Activated naive CD4-positive, alpha-beta T cell treated with anti-CD3 and anti-CD28 coated beads, Interleukin-2, amount 50 U/mL, for 24 hours (primary cell): Measurements from ENCODE around the gene RAMP1.
A peak's percentile ranks its signal among the peaks of the same experiment; 100 is the strongest.

Source experiments
- H3K27ac Mint-ChIP-seq: one replicate; pipeline ENCODE4 v1.8.0; 2021; ENCODE audit warnings: mild to moderate bottlenecking, mixed read lengths
- H3K27me3 Mint-ChIP-seq: one replicate; pipeline ENCODE4 v1.8.0; 2021; ENCODE audit warnings: mixed read lengths
- H3K36me3 Mint-ChIP-seq: one replicate; pipeline ENCODE4 v1.8.0; 2021; ENCODE audit warnings: mixed read lengths
- H3K4me1 Mint-ChIP-seq: one replicate; pipeline ENCODE4 v1.8.0; 2021; ENCODE audit warnings: mixed read lengths
- H3K4me3 Mint-ChIP-seq: one replicate; pipeline ENCODE4 v1.8.0; 2021; ENCODE audit warnings: mild to moderate bottlenecking, mixed read lengths
- H3K9me3 Mint-ChIP-seq: one replicate; pipeline ENCODE4 v1.8.0; 2021; ENCODE audit warnings: mixed read lengths

RAMP1 gene

DNA sequence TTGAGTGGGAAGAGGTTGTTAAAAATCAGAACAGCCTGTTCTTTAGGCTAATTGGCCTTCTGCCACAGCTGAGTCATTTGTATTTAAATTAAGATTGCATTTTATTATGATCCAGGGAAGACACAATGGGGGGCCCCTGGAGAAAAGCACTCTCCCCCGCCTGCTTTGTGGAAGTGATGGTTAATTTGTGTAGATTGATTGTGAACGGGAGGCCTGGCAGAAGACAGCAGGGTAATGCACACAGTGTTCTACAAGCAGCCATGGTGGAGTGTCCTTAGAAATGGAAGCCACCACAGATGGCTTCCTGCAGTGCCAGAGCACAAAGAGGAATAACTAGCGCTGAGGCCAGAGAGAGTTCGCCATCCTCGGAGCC is 19.6 kb downstream of the RAMP1 start:
- Mint-ChIP-seq H3K4me1 (no peaks in the 10 kb centered on the region), H3K27me3 (no peaks in the 10 kb centered on the region), H3K9me3 (no peaks in the 10 kb centered on the region), H3K27ac (peak overlapping the region; percentile 46), H3K36me3 (no peaks in the 10 kb centered on the region), H3K4me3 (no peak overlapping the region)

GRCh38 chr2:237879991-237880560 is 20.7 kb downstream of the RAMP1 start:
- Mint-ChIP-seq H3K4me3 (no peak overlapping the region), H3K27me3 (no peaks in the 10 kb centered on the region), H3K4me1 (no peaks in the 10 kb centered on the region), H3K27ac (no peak overlapping the region), H3K9me3 (no peaks in the 10 kb centered on the region), H3K36me3 (no peaks in the 10 kb centered on the region)

GRCh38 chr2:237882510-237883481 is 23.4 kb downstream of the RAMP1 start:
- Mint-ChIP-seq H3K27me3 (no peaks in the 10 kb centered on the region), H3K4me1 (no peaks in the 10 kb centered on the region), H3K27ac (no peak overlapping the region), H3K4me3 (no peak overlapping the region), H3K36me3 (no peaks in the 10 kb centered on the region), H3K9me3 (no peaks in the 10 kb centered on the region)

DNA sequence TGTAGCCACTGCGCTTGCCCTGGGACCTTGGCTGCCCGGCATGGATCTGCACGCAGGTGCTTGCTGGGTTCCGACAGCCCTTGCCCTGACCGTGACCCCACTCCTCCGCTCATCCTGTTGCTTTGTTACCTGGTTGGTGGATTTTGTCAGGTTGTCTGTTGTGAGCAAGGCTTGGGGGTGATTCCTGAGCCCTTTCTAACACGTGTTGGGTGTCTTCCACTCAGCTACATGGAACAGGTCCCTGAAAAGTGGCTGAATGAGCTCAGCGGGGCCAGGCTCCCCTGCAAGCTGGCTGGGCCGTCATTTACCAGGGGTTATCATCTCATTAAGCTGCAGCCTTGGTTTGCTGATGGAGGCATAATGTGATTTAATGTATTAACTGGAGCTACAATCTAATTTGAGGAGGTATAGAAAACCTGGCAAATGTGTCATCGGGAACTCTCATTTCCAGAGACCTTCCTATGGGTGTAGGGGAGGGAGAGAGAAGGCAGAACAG is 24.6 kb downstream of the RAMP1 start:
- H3K27me3 Mint-ChIP-seq = no peaks in the 10 kb centered on the region
- no peaks in the 10 kb centered on the region for H3K36me3 Mint-ChIP-seq
- no peaks in the 10 kb centered on the region for H3K4me1 Mint-ChIP-seq
- H3K9me3 Mint-ChIP-seq = no peaks in the 10 kb centered on the region
- no peak overlapping the region for H3K4me3 Mint-ChIP-seq
- H3K27ac Mint-ChIP-seq = peak overlapping the region; percentile 72

- Mint-ChIP-seq H3K27ac (no peak overlapping the region), H3K4me3 (no peak overlapping the region), H3K9me3 (no peaks in the 10 kb centered on the region), H3K27me3 (no peaks in the 10 kb centered on the region), H3K4me1 (no peaks in the 10 kb centered on the region), H3K36me3 (no peaks in the 10 kb centered on the region)
Measured at GRCh38 chr2:237884681-237885080, 25.3 kb downstream of the RAMP1 start.

- H3K4me3 Mint-ChIP-seq = no peak overlapping the region
- no peaks in the 10 kb centered on the region for H3K27me3 Mint-ChIP-seq
- H3K4me1 Mint-ChIP-seq = no peaks in the 10 kb centered on the region
- no peaks in the 10 kb centered on the region for H3K36me3 Mint-ChIP-seq
- no peak overlapping the region for H3K27ac Mint-ChIP-seq
- H3K9me3 Mint-ChIP-seq = no peaks in the 10 kb centered on the region
Measured at GRCh38 chr2:237885111-237885930, 25.9 kb downstream of the RAMP1 start.

GRCh38 chr2:237885931-237886684 is 26.7 kb downstream of the RAMP1 start:
- Mint-ChIP-seq H3K27me3 (no peaks in the 10 kb centered on the region), H3K27ac (no peak overlapping the region), H3K4me3 (no peak overlapping the region), H3K36me3 (no peaks in the 10 kb centered on the region), H3K9me3 (no peaks in the 10 kb centered on the region), H3K4me1 (no peaks in the 10 kb centered on the region)

DNA sequence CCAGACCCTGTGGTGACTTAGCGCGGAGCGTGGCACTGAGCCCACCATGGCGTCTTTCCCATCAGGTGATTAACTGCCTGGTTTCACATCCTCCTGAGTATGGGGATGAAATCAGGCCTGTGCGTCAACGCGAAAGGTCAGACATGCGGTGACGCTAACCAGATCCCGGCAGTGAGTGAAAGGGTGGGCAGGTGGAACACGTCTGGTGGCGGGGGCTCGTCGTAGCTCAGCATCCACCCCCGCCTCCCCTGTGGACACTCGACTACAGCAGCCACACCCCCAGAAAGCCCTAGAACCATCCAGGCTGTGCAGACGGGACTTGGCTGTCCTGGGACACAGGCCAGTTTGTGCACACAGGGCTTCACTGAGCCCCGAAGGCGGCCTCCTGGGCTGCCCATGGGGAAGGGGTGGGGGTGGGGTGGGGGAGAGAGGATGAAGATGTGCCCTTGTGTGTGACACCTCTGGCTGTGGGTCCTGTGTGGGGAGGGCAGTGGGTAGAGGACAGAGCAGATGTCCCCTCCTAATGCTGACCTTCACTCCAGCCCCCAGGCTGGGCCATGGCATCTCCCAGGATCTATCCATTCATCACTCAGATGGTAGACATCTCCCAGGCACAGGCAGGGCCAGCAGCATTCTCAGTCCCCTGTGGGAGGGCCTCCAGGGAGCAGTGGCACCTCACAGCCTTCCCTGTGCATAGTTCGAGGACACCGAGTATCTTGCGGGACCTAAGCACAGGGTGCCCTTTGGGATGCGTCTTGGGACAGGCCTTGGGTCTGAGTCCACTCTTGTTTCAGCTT is 27.5 kb downstream of the RAMP1 start:
- no peak overlapping the region for H3K4me3 Mint-ChIP-seq
- peaks cover 1% of the 10 kb centered on the region for H3K4me1 Mint-ChIP-seq
- H3K27ac Mint-ChIP-seq = no peak overlapping the region
- no peaks in the 10 kb centered on the region for H3K27me3 Mint-ChIP-seq
- H3K36me3 Mint-ChIP-seq = no peaks in the 10 kb centered on the region
- no peaks in the 10 kb centered on the region for H3K9me3 Mint-ChIP-seq

DNA sequence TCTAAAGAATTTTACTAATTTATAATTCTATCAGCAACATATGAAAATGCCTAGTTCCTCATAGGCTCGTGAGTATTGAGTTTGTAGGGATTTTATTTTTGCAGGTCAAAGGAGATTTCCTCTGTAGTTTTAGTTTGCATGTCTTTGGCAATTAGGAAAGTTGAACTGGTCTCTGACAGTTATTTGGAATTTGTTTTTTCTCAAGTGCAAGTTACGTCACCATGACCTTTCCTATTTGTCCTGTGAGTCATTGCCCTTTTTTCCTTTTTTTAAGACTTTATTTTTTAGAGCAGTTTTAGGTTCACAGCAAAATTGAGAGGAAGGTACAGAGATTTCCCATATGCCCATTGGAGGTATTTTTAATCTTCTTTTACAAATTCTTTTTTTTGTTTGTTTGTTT is 29.0 kb downstream of the RAMP1 start:
- Mint-ChIP-seq H3K9me3 (no peaks in the 10 kb centered on the region), H3K4me3 (no peak overlapping the region), H3K27me3 (no peaks in the 10 kb centered on the region), H3K36me3 (no peaks in the 10 kb centered on the region), H3K27ac (no peak overlapping the region), H3K4me1 (peaks cover 15% of the 10 kb centered on the region)

DNA sequence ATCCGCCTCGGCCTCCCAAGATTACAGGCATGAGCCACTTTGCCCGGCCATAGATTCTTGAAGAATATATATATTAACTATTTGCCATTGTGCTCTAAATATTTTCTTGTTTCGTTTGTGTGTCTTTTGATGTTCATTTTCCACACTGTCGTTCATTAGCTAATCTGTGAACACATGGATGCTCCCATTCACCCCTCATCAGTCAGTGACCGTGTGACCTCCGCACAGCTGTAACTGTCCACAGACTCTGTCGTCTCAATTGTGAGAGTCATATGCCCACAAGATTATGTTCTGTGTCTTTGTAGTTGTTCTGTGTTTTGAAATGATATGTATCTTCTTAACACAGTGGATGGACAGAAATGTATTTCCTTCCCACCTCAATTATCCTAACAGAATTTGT is 29.6 kb downstream of the RAMP1 start:
- Mint-ChIP-seq H3K4me3 (no peak overlapping the region), H3K27me3 (no peaks in the 10 kb centered on the region), H3K9me3 (no peaks in the 10 kb centered on the region), H3K4me1 (peaks cover 17% of the 10 kb centered on the region), H3K36me3 (no peaks in the 10 kb centered on the region), H3K27ac (no peak overlapping the region)

DNA sequence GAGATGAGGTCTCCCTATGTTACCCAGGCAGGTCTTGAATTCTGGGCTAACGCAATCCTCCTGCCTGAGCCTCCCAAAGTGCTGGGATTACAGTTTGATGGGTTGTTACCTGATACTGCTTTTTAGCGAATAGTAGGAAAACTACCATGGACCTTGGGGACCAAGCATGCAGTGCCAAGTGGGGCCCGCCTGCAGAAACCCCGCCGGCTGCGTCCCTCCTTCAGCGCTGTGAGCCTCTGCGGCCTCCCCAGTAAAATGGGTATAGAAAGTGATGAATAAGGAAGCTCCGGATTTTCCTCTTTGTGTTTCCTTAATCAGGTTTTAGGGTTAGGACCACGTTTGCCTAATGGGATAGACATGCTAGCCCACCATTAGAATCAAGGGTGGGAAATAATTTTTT is 30.4 kb downstream of the RAMP1 start:
- H3K4me1 Mint-ChIP-seq = peaks cover 17% of the 10 kb centered on the region
- H3K27ac Mint-ChIP-seq = no peak overlapping the region
- H3K36me3 Mint-ChIP-seq = no peaks in the 10 kb centered on the region
- no peaks in the 10 kb centered on the region for H3K27me3 Mint-ChIP-seq
- no peaks in the 10 kb centered on the region for H3K9me3 Mint-ChIP-seq
- no peak overlapping the region for H3K4me3 Mint-ChIP-seq

DNA sequence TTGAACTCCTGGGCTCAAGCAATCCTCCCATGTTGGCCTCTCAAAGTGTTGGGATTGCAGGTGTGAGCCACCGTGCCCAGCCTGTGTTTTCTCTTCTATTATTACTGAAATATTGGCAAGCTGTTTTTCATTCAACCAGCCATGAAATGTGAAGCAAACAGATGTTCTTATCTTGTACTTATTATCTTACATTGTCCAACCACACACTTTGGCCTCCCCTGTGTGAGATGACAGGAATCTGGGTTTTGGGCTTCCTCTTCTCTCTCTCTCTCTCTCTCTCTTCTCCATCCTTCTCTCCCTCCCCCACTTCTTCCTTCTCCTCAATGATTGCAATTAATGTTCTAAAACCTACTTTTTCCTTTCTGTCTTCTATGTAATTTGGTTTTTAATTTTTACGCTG is 33.1 kb downstream of the RAMP1 start:
- Mint-ChIP-seq H3K27me3 (no peaks in the 10 kb centered on the region), H3K4me3 (no peak overlapping the region), H3K36me3 (no peaks in the 10 kb centered on the region), H3K9me3 (no peaks in the 10 kb centered on the region), H3K4me1 (peaks cover 24% of the 10 kb centered on the region), H3K27ac (peak overlapping the region; percentile 12)

GRCh38 chr2:237892984-237893595 is 33.7 kb downstream of the RAMP1 start:
- H3K27ac Mint-ChIP-seq = peak overlapping the region; percentile 12
- H3K4me1 Mint-ChIP-seq = peaks cover 30% of the 10 kb centered on the region
- H3K36me3 Mint-ChIP-seq = no peaks in the 10 kb centered on the region
- no peaks in the 10 kb centered on the region for H3K9me3 Mint-ChIP-seq
- H3K27me3 Mint-ChIP-seq = no peaks in the 10 kb centered on the region
- no peak overlapping the region for H3K4me3 Mint-ChIP-seq

DNA sequence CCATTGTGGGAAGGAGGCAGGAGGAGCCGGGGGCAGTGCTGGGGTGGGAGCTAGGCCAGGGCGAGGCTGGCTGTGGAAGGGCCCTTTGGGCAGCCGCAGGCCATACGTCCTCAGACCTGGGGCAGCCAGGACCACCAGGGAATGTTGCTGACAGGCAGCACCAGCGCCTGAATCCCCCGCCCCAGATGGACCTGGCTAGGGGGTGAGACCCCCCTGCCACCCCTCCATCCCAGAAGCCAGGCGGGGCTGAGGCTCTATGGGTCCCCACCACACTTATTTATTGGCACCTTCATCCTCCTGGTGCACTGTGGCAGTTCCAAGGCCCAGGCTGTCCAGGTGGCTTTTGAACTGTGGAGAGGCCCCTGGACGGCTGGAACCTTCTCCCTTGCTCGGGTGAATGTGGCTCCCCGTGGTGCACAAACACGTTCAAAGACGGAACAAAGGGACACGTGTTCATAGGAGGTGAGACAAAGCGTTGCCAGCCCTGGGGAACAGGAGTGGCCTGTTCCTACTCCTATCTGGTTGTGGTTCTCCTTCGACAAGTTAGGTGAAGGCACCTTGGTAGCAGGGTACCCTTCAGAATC is 35.1 kb downstream of the RAMP1 start:
- H3K4me1 Mint-ChIP-seq = peaks cover 44% of the 10 kb centered on the region
- H3K4me3 Mint-ChIP-seq = no peak overlapping the region
- no peak overlapping the region for H3K27ac Mint-ChIP-seq
- no peaks in the 10 kb centered on the region for H3K27me3 Mint-ChIP-seq
- H3K36me3 Mint-ChIP-seq = no peaks in the 10 kb centered on the region
- H3K9me3 Mint-ChIP-seq = no peaks in the 10 kb centered on the region
